Progenitor cell of endocrine pancreas (in vitro differentiated cells): ENCODE results near the gene SPSB2. TPM values are rescaled to one million over a fixed set of nuclear protein-coding genes. Genes with fewer than 3 reads are reported as not detected.

Experiments
- DNase-seq: peaks from one replicate; pipeline ENCODE4 v3.0.0; 2021; ENCODE audit warnings: low spot score; ENCODE audit not compliant: unreplicated experiment
- H3K27ac Mint-ChIP-seq: 2 replicates; pipeline ENCODE4 v1.8.0; 2021; ENCODE audit warnings: mild to moderate bottlenecking, moderate library complexity, mixed read lengths
- H3K27me3 Mint-ChIP-seq: 2 replicates; pipeline ENCODE4 v1.8.0; 2021; ENCODE audit warnings: mixed read lengths
- H3K36me3 Mint-ChIP-seq: 2 replicates; pipeline ENCODE4 v1.8.0; 2022; ENCODE audit warnings: mixed read lengths; ENCODE audit not compliant: insufficient read depth
- H3K4me1 Mint-ChIP-seq: 2 replicates; pipeline ENCODE4 v1.8.0; 2021; ENCODE audit warnings: low read depth, mixed read lengths
- H3K4me3 Mint-ChIP-seq: 2 replicates; pipeline ENCODE4 v1.8.0; 2021; ENCODE audit warnings: low read depth, mild to moderate bottlenecking, moderate library complexity, mixed read lengths
- H3K9me3 Mint-ChIP-seq: 2 replicates; pipeline ENCODE4 v1.8.0; 2021; ENCODE audit warnings: low read depth, mixed read lengths
- total RNA-seq: library from RNA; stranded (reverse); gene quantifications from 2 replicates; pipeline ENCODE4 v1.2.1, GENCODE V29; 2021
- TF ChIP-seq, protein P1 (sequence below): fragments of 200-600 bp; sonication (generic); IDR thresholded peaks from one replicate; pipeline ENCODE4 v1.5.0; 2021; ENCODE audit warnings: antibody characterized with exemption, mild to moderate bottlenecking; ENCODE audit not compliant: unreplicated experiment

Gene SPSB2
- total RNA-seq, 1 donor from 2014 or later = 11.7 TPM

DNA sequence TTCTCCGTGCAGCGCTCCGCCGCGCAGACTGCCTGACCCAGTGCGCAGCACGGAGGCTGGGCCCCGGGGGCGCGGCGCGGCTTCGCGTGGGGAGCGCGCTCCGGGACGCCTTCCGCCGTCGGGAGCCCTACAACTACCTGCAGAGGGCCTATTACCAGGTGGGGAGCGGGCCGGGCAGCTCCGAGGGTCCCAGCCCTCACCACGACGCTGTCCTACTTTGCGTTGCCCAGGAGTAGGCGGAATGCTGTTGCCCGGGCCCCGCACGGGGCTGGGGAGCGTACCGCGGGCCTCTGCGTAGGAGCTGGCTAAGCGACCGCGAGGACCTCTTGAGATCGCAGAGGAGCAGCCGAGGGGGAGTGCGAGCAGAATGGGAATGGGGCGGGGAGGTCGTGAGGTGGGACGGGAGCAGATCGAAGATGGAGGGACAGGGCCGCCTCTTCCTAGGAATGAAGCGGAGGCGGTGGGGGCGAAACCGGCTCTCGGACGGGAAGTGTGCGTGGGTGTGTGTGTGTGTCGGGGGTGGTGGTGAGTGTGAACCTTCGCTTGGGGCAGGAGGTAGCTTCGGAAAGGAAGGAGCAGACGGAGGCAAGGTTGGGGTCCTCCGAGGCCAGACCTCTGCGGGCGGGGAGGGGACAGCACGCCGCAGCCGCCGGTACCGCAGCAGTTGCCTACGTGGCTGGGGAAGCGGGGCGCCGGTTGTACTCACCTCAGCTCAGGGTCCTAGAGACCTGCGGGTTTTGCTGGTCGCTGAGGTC, 44.1 kb downstream of the SPSB2 start:
- H3K27me3 Mint-ChIP-seq = peaks cover 33% of the 10 kb centered on the region
- no peak for DNase-seq
- peak overlapping the region; percentile 87 for H3K4me3 Mint-ChIP-seq
- H3K4me1 Mint-ChIP-seq = peaks cover 6% of the 10 kb centered on the region
- H3K9me3 Mint-ChIP-seq = no peaks in the 10 kb centered on the region
- H3K36me3 Mint-ChIP-seq = peaks cover 5% of the 10 kb centered on the region
- peak overlapping the region; percentile 89 for H3K27ac Mint-ChIP-seq
- TF ChIP-seq, protein P1, sequence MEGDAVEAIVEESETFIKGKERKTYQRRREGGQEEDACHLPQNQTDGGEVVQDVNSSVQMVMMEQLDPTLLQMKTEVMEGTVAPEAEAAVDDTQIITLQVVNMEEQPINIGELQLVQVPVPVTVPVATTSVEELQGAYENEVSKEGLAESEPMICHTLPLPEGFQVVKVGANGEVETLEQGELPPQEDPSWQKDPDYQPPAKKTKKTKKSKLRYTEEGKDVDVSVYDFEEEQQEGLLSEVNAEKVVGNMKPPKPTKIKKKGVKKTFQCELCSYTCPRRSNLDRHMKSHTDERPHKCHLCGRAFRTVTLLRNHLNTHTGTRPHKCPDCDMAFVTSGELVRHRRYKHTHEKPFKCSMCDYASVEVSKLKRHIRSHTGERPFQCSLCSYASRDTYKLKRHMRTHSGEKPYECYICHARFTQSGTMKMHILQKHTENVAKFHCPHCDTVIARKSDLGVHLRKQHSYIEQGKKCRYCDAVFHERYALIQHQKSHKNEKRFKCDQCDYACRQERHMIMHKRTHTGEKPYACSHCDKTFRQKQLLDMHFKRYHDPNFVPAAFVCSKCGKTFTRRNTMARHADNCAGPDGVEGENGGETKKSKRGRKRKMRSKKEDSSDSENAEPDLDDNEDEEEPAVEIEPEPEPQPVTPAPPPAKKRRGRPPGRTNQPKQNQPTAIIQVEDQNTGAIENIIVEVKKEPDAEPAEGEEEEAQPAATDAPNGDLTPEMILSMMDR = no peak

DNA sequence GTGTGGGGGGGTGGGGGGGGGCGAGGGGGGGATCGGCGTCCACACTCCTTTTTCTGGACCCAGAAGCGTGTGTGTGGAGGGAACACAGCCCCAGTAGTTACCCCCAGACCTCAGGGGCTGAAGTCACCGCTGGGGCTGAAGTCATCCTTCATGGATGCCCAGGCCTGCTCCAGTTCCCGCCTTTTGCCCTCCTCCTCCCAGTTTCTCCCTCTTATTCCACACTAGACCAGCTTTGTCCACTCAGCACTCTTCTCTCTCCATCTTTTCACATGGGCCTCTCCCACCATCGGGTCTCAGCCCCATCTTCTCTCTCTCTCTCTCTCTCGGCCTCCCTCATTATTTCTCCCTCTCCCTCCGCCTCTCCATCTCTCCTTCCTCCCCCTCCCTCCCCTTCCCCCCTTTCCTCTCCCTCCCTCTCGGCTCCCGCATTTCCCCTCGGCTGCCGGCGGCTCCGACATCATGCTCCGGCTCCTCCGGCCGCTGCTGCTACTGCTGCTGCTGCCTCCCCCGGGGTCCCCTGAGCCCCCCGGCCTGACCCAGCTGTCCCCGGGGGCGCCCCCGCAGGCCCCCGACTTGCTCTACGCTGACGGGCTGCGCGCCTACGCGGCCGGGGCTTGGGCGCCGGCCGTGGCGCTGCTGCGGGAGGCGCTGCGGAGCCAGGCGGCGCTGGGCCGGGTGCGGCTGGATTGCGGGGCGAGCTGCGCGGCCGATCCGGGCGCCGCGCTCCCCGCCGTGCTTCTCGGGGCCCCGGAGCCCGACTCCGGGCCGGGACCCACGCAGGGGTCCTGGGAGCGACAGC, 44.9 kb downstream of the SPSB2 start, which contains the start of gene P3H3:
TSS of gene P3H3 (plus strand) at position 426 of the 799 bp plus-strand sequence. CDS start at position 460, 34 bp downstream.
- H3K4me1 Mint-ChIP-seq = peaks cover 6% of the 10 kb centered on the region
- peaks cover 40% of the 10 kb centered on the region for H3K27me3 Mint-ChIP-seq
- no peaks in the 10 kb centered on the region for H3K9me3 Mint-ChIP-seq

DNA sequence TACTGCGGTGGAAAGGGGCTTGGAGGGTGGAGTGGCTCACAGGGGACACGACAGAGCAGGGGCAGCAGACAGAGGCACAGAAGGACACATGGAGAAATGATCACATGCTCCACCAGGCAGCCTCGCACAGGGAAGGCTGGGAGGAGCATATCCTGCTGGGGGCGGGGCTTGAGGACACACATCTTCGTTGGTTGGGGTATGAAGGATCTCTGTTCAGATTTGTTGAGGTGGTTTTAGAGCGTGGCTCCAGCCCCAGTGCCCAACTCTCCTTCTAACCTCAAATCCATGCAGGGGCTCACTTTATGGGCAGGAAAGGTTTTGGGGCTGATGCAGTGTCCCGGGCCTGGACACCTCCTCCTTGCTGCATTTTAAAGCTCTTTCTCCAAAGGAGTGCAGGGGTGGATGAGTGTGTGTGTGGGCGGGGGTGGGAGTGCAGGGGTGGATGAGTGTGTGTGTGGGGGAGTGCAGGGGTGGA, 45.6 kb downstream of the SPSB2 start:
- no peak for DNase-seq
- Mint-ChIP-seq H3K4me3 (peak overlapping the region; percentile 71), H3K4me1 (peaks cover 6% of the 10 kb centered on the region), H3K9me3 (no peaks in the 10 kb centered on the region), H3K27me3 (peaks cover 47% of the 10 kb centered on the region), H3K27ac (peak overlapping the region; percentile 17), H3K36me3 (peaks cover 1% of the 10 kb centered on the region)
- TF ChIP-seq, protein P1 = no peak

More for the DNA sequence above, 44.9 kb downstream of the SPSB2 start, which contains the start of gene P3H3:
- no peak for DNase-seq
- TF ChIP-seq, protein P1 = peak; percentile 22
- peaks cover 1% of the 10 kb centered on the region for H3K36me3 Mint-ChIP-seq
- H3K4me3 Mint-ChIP-seq = peak within 1 kb of the TSS; percentile 87
- H3K27ac Mint-ChIP-seq = peak within 1 kb of the TSS; percentile 89

DNA sequence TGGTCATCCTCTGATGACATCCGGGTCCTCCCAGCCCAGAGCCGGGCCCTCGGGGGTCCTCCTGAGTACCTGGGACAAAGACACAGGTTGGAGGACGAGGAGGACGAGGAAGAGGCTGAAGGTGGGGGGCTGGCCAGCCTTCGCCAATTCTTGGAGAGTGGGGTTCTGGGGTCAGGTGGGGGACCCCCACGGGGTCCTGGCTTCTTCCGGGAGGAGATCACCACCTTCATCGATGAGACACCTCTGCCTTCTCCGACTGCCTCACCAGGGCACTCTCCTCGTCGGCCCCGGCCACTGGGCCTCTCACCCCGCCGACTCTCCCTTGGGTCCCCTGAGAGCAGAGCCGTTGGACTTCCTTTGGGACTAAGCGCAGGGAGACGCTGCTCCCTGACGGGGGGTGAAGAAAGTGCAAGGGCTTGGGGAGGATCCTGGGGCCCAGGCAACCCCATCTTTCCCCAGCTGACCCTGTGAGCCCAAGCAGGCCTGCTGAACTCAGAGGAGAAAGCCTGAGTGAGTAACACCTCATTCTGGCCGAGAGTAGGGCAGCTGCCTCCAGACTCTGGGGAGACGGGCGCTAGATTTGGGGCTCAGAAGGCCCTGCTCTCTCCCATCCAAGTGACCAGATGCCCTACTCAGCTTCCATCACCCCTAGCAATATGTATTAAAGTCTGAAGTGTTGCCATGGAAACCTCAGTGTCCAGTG, 46.2 kb downstream of the SPSB2 start:
- peak overlapping the region; percentile 17 for H3K27ac Mint-ChIP-seq
- TF ChIP-seq, protein P1 = no peak

More for the DNA sequence above, 46.2 kb downstream of the SPSB2 start:
- Mint-ChIP-seq H3K36me3 (peaks cover 1% of the 10 kb centered on the region), H3K27me3 (peaks cover 53% of the 10 kb centered on the region), H3K4me1 (peaks cover 8% of the 10 kb centered on the region), H3K9me3 (no peaks in the 10 kb centered on the region), H3K4me3 (peak overlapping the region; percentile 71)
- DNase-seq = no peak
